Neural progenitor cell (in vitro differentiated cells): ENCODE measurements around the gene SMYD3.

Experiments used
- EZH2 ChIP-seq: fragments of 200-600 bp; sonication (generic); IDR thresholded peaks from 2 replicates; pipeline ENCODE4 v1.6.1; 2017; ENCODE audit warnings: antibody characterized with exemption, mild to moderate bottlenecking, moderate library complexity
- EZH2phosphoT487 ChIP-seq: fragments of 200-600 bp; sonication (generic); IDR thresholded peaks from 2 replicates; pipeline ENCODE4 v1.6.1; 2017; ENCODE audit warnings: antibody characterized with exemption
- TF ChIP-seq, protein P1 (sequence below): fragments of 200-600 bp; sonication (generic); IDR thresholded peaks from 2 replicates; pipeline ENCODE4 v1.5.1; 2017; ENCODE audit warnings: antibody characterized with exemption, mild to moderate bottlenecking

DNA sequence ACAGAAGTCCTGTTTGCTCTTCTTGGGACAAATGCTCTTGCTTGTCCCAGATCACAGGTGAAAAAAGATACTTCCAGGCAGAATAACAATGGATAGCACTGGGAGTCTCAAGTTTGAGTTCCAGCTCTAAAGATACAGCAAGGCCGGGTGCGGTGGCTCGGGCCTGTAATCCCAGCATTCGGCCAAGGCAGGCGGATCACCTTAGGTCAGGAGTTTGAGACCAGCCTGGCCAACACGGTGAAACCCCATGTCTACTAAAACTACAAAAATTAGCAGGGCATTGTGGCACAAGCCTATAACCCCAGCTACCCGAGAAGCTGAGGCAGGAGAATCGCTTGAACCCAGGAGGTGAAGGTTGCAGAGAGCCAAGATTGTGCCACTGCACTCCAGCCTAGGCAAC is 337.6 kb downstream of the SMYD3 start:
- TF ChIP-seq, protein P1, sequence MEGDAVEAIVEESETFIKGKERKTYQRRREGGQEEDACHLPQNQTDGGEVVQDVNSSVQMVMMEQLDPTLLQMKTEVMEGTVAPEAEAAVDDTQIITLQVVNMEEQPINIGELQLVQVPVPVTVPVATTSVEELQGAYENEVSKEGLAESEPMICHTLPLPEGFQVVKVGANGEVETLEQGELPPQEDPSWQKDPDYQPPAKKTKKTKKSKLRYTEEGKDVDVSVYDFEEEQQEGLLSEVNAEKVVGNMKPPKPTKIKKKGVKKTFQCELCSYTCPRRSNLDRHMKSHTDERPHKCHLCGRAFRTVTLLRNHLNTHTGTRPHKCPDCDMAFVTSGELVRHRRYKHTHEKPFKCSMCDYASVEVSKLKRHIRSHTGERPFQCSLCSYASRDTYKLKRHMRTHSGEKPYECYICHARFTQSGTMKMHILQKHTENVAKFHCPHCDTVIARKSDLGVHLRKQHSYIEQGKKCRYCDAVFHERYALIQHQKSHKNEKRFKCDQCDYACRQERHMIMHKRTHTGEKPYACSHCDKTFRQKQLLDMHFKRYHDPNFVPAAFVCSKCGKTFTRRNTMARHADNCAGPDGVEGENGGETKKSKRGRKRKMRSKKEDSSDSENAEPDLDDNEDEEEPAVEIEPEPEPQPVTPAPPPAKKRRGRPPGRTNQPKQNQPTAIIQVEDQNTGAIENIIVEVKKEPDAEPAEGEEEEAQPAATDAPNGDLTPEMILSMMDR, result no peak
- TF ChIP-seq EZH2 (no peak), EZH2phosphoT487 (no peak)
